NCI-H2107 treated with DMSO at 0.1 percent for 48 hours (cell line): Measurements from ENCODE around the gene SSX3.
"Not testable (repeated sequence)": the region's sequence is repeated elsewhere in the genome, so short reads cannot be mapped to it uniquely, and the experiment has no call there.

Experiments used
- DNase-seq: peaks from one replicate; lab custom pipeline; 2025; ENCODE audit not compliant: unreplicated experiment; lab: John Stamatoyannopoulos, UW

The SSX3 gene

DNA sequence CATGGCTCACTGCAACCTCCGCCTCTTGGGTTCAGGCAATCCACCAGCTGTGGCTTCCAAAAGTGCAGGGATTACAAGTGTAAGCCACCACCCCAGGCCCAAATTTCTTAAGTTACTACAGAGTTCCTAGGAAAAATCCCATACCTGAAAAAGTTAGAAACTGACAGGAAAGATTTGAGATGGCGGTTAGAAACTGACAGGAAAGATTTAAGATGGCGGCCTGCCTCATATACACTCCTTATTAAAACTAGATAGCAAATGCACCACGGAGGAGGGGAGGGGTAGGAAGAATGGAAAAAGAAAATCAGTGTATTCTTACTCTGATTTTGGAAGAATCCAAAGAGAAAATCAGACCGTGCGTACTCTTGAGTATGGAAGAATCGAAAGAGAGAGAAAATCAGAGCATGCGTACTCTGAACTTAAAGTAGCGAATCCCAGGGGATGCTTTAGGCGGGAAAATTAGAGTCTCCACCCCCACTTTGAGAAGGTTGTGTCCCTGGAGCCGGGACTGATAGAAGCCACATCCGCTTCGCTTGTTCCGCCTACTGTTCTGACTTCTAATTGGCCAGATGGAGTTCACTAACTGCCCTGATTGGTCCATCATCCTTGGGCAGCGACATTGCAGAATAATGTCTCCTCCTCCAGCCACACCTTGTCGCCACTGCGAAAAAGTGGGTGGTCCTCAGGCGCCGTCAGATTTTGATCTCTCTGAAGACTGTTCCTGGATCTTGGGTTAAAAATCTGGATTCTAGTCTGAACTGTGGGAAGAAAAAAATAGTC is at the start of gene SSX3:
TSS of gene SSX3 (minus strand) at position 389 of the 780 bp plus-strand sequence. CDS start 1,454 bp downstream, outside the sequence.
- DNase-seq: not testable (repeated sequence)

- not testable (repeated sequence) for DNase-seq
Measured at GRCh38 chrX:48397825-48398224, 41.3 kb upstream of the SSX3 start.

- not testable (repeated sequence) for DNase-seq
Measured at GRCh38 chrX:48396931-48397330, 40.4 kb upstream of the SSX3 start.

DNA sequence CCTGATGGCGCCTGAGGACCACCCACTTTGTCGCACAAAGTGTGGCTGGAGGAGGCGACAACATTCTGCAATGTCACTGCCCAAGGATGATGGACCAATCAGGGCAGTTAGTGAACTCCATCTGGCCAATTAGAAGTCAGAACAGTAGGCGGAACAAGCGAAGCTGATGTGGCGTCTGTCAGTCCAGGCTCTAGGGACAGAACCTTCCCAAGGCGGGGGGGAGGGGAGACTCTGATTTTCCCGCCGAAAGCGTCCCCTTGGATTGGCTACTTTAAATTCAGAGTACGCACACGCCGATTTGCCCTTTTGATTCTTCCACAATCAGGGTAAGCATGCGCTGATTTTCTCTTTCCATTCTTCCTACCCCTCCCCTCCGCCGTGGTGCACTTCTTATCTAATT is 26.7 kb upstream of the SSX3 start, which contains the start of gene SSX4:
TSS of gene SSX4 (plus strand) at position 301 of the 400 bp plus-strand sequence. CDS start 515 bp downstream, outside the sequence.
- DNase-seq: not testable (repeated sequence)

- DNase-seq: not testable (repeated sequence)
Measured at GRCh38 chrX:48370408-48370807, 13.9 kb upstream of the SSX3 start.

DNA sequence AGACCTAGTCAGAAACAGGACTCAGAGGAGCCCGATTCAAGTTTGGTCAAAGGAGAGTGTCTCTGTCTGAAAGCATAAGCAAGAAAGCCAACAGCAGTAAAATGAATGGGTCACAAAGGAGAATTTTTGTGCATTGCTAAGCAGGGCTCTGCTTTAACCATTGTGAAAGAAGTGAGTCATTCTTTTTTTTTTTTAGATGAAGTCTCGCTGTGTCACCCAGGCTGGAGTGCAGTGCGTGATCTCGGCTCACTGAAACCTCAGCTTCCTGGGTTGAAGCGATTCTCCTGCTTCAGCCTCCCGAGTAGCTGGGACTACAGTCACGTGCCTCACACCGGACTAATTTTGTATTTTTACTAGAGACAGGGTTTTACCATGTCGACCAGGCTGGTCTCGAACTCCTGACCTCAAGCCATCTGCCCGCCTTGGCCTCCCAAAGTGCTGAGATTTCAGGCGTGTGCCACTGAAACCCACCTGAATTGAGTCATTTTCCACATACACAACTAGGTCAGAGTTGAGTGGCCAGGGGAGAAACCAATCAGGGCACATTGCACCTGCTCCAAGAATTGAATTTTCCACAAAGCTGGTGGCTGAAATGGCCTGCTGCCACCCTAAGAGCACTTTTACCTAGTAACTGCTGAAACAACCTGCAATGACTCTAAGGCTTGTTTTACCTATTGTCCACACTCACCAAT is 11.4 kb upstream of the SSX3 start:
- DNase-seq: not testable (repeated sequence)

DNA sequence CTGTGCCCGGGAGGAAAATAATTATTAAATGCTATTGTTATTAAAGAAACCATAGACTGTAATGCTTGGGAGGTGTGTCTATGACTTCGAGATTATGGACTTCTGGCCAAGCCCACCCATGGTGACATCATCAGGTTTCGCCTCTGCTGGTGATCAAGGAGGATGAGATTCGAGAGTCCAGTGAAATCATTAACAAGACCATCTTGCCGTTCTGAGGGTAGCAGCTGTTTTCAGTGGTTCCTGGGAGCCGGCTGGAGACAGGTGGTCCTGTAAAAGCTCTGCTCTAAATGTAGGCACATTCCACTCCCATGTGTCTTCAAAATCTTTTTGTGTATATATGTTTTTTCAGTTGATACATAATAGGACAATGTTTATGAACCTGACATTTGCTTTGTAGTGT is 2.8 kb upstream of the SSX3 start:
- not testable (repeated sequence) for DNase-seq

GRCh38 chrX:48357681-48358080 is 1.2 kb upstream of the SSX3 start:
- DNase-seq: no peak

GRCh38 chrX:48346059-48346458 is 10.4 kb downstream of the SSX3 start:
- DNase-seq: not testable (repeated sequence)

GRCh38 chrX:48313996-48314395 is 42.5 kb downstream of the SSX3 start:
- not testable (repeated sequence) for DNase-seq

- no peak for DNase-seq
Measured at GRCh38 chrX:48306175-48306574, 50.3 kb downstream of the SSX3 start.
